Measurements from ENCODE around the gene RUVBL2.
"Not testable (repeated sequence)": the region's sequence is repeated elsewhere in the genome, so short reads cannot be mapped to it uniquely, and the experiment has no call there.

RUVBL2 gene

GRCh38 chr19:49050376-49051033 lies 56.8 kb downstream of the RUVBL2 start:
- DNase-seq, result not testable (repeated sequence)

- DNase-seq, result peak in 1 of 2 donors; percentile 18
These were observed 62.6 kb downstream of the RUVBL2 start for GRCh38 chr19:49056101-49056901.

GRCh38 chr19:49056902-49057596 lies 63.4 kb downstream of the RUVBL2 start:
- DNase-seq, result not testable (repeated sequence)

GRCh38 chr19:49057636-49058234 lies 64.0 kb downstream of the RUVBL2 start, which contains the start of gene CGB7:
CGB7 (minus strand) TSS chr19:49057749; CDS start chr19:49055375, 2,374 bp downstream.
- DNase-seq, result peak in 1 of 2 donors; percentile 7

- DNase-seq, result no peak
These were observed 64.9 kb downstream of the RUVBL2 start for GRCh38 chr19:49058562-49058961.

GRCh38 chr19:49059053-49059452 lies 65.4 kb downstream of the RUVBL2 start:
- no peak for DNase-seq

- no peak for DNase-seq
These were observed 67.3 kb downstream of the RUVBL2 start for GRCh38 chr19:49061000-49061399.

- no peak for DNase-seq
These were observed 67.8 kb downstream of the RUVBL2 start for GRCh38 chr19:49061445-49061844.

- no peak for DNase-seq
These were observed 70.4 kb downstream of the RUVBL2 start for GRCh38 chr19:49064029-49064629.

- DNase-seq, result no peak
These were observed 71.3 kb downstream of the RUVBL2 start, which contains the start of gene NTF4 for GRCh38 chr19:49064768-49065611. NTF4 (minus strand) TSS chr19:49064818; CDS start chr19:49061997, 2,821 bp downstream.

Data from hippocampal formation (tissue), 2 donors.